IPS-18a (cell line): ENCODE results near the gene PRKAR2B.
"Not testable (repeated sequence)": the region's sequence is repeated elsewhere in the genome, so short reads cannot be mapped to it uniquely, and the experiment has no call there.

ENCODE experiments used
- H3K27ac ChIP-seq: one replicate; pipeline ENCODE4 v1.5.1; 2013; ENCODE audit warnings: low read length
- H3K27me3 ChIP-seq: one replicate; pipeline ENCODE4 v1.6.1; 2013; ENCODE audit warnings: mild to moderate bottlenecking, low read length; ENCODE audit not compliant: control insufficient read depth, insufficient read depth
- H3K36me3 ChIP-seq: one replicate; pipeline ENCODE4 v1.6.1; 2013; ENCODE audit warnings: low read depth, low read length; ENCODE audit not compliant: control insufficient read depth
- H3K4me1 ChIP-seq: one replicate; pipeline ENCODE4 v1.6.1; 2013; ENCODE audit warnings: low read depth, low read length; ENCODE audit not compliant: control insufficient read depth
- H3K4me3 ChIP-seq: one replicate; pipeline ENCODE4 v1.5.1; 2013; ENCODE audit warnings: low read length
- H3K9ac ChIP-seq: one replicate; pipeline ENCODE4 v1.6.1; 2013; ENCODE audit warnings: mild to moderate bottlenecking, low read length, moderate library complexity
- H3K9me3 ChIP-seq: one replicate; pipeline ENCODE4 v1.6.1; 2013; ENCODE audit warnings: low read depth, low read length; ENCODE audit not compliant: control insufficient read depth

PRKAR2B gene

DNA sequence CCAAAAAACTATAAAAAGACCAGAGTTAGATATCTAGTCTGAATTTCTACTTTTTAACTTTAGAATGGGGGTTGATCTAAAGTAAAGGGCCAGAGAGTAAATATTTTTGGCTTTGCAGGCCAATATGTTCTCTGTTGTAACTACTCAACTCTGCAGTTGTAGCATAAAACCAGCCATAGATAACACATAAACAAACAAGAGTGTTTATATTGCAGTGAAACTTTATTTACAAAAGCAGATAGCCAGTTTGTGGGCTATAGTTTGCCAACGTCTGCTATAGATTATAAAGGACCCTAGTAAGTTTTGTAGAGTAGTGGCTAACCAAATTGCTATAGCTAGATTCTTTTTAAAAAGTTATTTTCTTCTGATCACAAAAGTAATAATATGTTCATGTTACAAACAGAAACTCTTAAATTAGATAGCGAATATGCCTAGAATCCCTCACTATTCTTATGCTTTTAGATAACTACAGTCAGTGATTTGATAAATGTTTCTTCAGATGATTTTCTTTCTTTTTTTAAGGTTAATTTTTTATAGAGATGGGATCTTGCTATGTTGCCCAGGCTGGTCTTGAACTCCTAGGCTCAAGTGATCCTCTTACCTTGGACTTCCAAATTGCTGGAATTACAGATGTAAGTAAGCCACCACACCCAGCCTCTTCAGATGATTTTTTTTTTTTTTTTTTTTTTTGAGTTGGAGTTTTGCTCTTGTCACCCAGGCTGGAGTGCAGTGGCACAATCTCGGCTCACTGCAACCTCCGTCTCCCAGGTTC lies 100.7 kb downstream of the PRKAR2B start:
- H3K36me3 ChIP-seq: no peaks in the 10 kb centered on the region
- H3K27ac ChIP-seq: no peak overlapping the region
- H3K4me1 ChIP-seq: peaks cover 7% of the 10 kb centered on the region
- no peak overlapping the region for H3K4me3 ChIP-seq
- no peak overlapping the region for H3K9ac ChIP-seq
- no peaks in the 10 kb centered on the region for H3K9me3 ChIP-seq
- no peaks in the 10 kb centered on the region for H3K27me3 ChIP-seq

DNA sequence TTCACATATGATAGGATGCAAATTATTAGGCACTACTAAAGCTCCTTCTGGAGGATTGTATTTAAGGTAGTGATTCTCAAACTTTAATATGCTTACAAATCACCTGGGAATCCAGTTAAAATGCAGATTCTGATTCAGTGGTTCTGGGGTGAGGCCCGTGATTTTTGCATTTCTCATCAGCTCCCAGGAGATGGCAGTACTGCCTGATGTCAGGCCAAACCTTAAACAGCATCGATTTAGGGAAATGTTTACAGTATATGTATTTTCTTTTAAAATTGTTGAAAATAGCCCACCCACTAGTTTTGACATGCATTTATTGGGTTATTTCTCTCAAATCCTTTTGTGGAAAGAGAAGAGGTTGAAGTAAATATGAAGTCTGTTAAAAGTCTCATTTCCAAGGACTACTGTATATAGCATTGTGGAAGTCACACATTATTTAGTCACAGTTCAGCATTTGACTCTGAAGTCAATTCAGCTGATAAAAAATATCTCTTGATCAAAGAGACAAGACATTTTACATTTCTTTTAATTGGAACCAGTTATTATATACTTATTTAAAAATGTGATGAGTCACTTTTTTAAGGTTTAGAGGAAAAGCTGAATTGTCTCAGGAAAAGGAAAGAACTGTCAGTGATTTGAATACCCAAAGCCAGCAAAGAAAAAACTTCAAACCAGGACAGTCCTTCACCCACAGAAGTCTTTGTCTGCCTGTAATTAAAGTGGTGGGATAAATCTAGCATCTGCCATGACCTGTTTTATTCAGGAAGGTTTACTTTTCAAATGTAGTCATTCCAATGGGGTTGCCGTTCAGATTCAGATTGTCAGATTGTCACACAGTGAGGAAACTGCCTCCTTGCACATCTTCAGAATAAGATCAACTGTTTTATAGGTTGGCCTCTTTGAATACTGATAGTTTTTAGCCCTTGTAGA lies 103.2 kb downstream of the PRKAR2B start:
- Histone ChIP-seq H3K4me3 (no peak overlapping the region), H3K27ac (no peak overlapping the region), H3K4me1 (peaks cover 7% of the 10 kb centered on the region), H3K27me3 (no peaks in the 10 kb centered on the region), H3K9ac (no peak overlapping the region), H3K36me3 (no peaks in the 10 kb centered on the region), H3K9me3 (no peaks in the 10 kb centered on the region)

DNA sequence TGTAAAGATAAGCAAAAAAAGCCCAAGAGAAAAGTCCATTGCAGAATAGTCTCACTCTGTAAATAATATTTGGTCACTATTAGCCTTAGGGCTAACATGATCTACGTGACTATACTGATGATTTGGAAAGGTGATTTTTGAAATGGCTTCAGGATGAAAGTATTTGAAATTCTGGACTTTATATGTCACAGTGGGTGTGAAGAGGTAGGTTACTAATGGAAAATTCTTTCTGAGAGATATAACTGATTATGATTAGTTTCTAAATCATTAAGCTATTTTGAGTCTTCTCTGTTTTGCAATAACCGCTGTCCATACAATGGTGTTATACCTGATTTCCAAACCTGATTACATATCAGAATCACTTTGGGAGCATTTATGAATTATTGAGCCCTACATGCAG lies 104.2 kb downstream of the PRKAR2B start:
- H3K27ac ChIP-seq: no peak overlapping the region
- no peak overlapping the region for H3K9ac ChIP-seq
- H3K36me3 ChIP-seq: no peaks in the 10 kb centered on the region
- H3K4me1 ChIP-seq: peaks cover 7% of the 10 kb centered on the region
- H3K27me3 ChIP-seq: no peaks in the 10 kb centered on the region
- H3K4me3 ChIP-seq: no peak overlapping the region
- H3K9me3 ChIP-seq: no peaks in the 10 kb centered on the region

DNA sequence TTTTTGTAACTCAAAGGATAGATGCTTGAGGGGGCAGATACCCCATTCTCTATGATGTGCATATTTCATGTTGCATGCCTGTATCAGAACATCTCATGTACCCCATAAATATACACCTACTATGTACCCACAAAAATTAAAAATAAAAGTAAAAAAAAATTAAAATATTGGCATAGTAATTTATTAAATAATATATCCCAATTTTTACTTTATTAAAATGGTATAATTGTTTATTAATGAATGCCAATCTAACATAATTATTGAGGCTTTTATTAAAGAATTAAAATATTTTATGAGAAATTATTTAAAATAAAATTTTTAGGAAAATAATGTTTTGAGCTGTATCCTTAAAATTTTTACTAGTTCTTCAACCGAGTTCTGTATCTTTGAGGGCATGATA lies 105.4 kb downstream of the PRKAR2B start:
- Histone ChIP-seq H3K27ac (no peak overlapping the region), H3K4me3 (no peak overlapping the region)

DNA sequence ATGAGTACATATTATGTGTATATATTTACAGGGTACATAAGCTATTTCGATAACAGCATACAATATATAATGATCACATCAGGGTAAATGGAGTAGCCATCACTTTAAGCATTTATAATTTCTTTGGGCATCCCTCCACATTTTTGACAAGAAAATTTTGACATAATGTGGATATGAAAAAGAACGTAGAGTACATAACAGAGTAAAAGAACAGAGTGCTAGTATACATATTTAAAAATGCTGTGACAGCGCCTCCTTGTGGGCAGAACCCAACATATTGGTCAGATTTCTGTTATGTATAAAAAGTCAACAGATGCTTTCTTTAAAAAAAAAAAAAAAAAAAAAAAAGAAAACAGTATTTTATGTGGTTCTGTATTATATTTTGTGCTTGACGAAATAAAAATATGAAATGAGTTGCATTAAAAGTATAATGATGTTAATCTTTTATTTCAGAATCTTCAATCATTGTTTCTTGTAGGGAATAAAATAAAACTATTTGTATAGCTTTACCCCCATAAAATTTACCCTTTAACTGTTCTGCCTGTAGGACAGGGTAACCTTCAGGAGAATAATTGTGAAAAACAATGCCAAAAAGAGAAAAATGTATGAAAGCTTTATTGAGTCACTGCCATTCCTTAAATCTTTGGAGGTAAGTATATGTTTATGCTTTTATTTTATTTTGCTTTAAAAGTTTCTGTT lies 106.0 kb downstream of the PRKAR2B start:
- Histone ChIP-seq H3K27me3 (no peaks in the 10 kb centered on the region), H3K27ac (no peak overlapping the region), H3K9me3 (no peaks in the 10 kb centered on the region), H3K36me3 (no peaks in the 10 kb centered on the region), H3K9ac (no peak overlapping the region), H3K4me3 (no peak overlapping the region), H3K4me1 (peaks cover 7% of the 10 kb centered on the region)

More for the DNA sequence above, 105.4 kb downstream of the PRKAR2B start:
- Histone ChIP-seq H3K9me3 (no peaks in the 10 kb centered on the region), H3K4me1 (peaks cover 7% of the 10 kb centered on the region), H3K9ac (no peak overlapping the region), H3K36me3 (no peaks in the 10 kb centered on the region), H3K27me3 (no peaks in the 10 kb centered on the region)

DNA sequence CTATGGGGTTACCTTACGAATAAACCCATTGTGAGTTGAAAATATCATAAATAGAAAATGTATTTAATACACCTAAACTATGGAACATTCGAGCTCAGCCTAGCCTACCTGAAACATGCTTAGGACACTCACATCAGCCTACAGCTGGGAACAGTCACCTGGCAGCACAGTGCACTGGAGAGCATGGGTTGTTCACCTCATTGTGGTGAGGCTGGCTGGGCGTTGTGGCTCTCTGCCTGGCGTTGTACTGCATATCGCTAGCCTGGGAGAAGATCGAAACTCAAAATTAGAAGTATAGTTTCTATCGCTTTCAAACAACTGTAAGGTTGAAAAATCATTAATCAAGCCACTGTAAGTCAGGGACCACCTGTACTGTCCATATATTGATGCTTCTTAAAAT lies 107.0 kb downstream of the PRKAR2B start:
- Histone ChIP-seq H3K4me1 (peaks cover 7% of the 10 kb centered on the region), H3K36me3 (no peaks in the 10 kb centered on the region), H3K27me3 (no peaks in the 10 kb centered on the region), H3K9ac (no peak overlapping the region), H3K9me3 (no peaks in the 10 kb centered on the region), H3K4me3 (no peak overlapping the region), H3K27ac (no peak overlapping the region)

DNA sequence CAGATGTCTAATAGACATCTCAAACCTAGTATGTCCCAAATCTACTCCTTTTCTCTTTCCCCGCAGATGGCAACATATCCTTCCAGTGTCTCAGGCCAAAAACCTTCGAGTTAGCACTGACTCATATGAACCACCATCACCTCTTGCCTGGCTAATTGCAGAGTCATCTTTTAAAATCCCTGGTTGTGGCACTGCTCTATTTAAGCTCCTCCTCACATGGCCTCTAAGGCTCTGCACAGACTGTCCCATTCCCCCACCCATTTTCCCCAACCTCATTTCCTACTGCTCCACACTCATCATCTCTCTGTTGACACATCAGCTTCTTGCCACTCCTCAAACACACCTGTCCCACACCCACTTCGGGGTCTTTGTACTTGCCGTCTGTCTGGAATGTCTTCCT lies 107.5 kb downstream of the PRKAR2B start:
- Histone ChIP-seq H3K36me3 (no peaks in the 10 kb centered on the region), H3K27ac (no peak overlapping the region), H3K9ac (no peak overlapping the region), H3K4me1 (peaks cover 7% of the 10 kb centered on the region), H3K27me3 (no peaks in the 10 kb centered on the region), H3K9me3 (no peaks in the 10 kb centered on the region), H3K4me3 (no peak overlapping the region)

DNA sequence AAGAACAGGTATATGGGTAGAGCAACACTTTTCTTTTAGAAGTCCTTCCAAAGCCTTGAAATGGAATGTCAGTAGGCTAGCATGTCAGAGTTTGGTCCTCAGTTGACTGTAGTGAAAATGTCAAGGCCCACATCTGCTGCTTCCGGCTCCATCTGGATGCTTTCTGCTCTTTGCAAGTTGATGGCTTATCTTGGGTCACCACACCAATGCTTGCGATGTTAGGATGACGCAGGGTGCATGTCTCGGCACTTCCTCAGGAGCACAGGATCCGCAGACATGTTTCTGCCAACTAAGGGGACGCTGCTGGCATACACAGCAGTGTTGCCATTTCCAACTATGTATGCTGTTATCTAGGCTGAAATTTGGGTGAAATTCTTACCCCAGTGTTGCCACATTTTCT lies 110.3 kb downstream of the PRKAR2B start:
- Histone ChIP-seq H3K4me1 (no peaks in the 10 kb centered on the region), H3K4me3 (no peak overlapping the region), H3K9ac (no peak overlapping the region)

DNA sequence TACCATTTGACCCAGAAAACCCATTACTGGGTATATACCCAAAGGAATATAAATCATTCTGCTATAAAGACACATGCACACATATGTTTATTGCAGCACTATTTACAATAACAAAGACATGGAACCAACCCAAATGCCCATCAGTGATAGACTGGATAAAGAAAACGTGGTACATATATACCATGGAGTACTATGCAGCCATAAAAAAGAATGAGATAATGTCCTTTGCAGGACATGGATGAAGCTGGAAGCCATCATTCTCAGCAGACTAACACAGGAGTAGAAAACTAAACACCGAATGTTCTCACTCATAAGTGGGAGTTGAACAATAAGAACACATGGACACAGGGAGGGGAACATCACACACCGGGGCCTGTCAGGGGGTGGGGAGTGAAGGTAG lies 111.2 kb downstream of the PRKAR2B start:
- not testable (repeated sequence) for H3K27ac ChIP-seq, H3K36me3 ChIP-seq, H3K9ac ChIP-seq, H3K9me3 ChIP-seq, H3K27me3 ChIP-seq, H3K4me3 ChIP-seq, H3K4me1 ChIP-seq

More for the DNA sequence above, 110.3 kb downstream of the PRKAR2B start:
- Histone ChIP-seq H3K9me3 (no peaks in the 10 kb centered on the region), H3K27me3 (no peaks in the 10 kb centered on the region), H3K27ac (no peak overlapping the region), H3K36me3 (no peaks in the 10 kb centered on the region)

DNA sequence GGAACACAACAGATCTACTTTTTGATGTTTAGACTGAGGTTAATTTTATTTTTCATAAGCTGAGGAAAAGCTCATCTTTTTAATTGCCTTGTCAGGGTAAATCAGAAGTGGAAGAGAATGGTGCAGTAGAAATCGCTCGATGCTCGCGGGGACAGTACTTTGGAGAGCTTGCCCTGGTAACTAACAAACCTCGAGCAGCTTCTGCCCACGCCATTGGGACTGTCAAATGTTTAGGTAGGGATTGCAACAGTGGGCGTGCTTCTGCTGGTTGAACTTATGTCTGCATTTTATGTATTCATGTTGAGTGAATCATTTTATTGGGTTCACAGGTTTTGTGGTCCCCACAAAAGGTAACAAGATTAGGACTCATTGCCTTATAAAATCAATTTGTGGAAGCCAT lies 112.6 kb downstream of the PRKAR2B start:
- Histone ChIP-seq H3K4me1 (no peaks in the 10 kb centered on the region), H3K27me3 (no peaks in the 10 kb centered on the region), H3K9ac (no peak overlapping the region), H3K27ac (no peak overlapping the region), H3K36me3 (no peaks in the 10 kb centered on the region), H3K4me3 (no peak overlapping the region), H3K9me3 (no peaks in the 10 kb centered on the region)

DNA sequence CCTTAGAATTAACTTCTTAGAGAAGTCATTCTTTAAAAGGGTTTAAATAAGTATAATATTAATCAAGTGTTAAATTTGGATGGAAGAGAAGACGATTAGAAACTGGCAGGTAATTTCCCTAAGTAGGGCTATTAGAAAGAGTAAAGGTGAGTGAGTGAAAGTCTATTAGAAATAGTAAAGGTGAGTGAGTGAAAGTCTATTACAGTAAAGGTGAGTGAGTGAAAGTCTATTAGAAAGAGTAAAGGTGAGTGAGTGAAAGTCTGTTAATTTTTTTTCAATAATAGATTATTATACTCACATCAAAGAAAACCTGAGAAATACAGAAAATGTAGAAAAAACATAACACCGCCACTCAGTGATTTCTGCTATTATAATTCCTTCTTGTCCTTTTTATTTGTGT lies 113.5 kb downstream of the PRKAR2B start:
- H3K9me3 ChIP-seq: no peaks in the 10 kb centered on the region
- H3K4me3 ChIP-seq: no peak overlapping the region
- H3K27ac ChIP-seq: no peak overlapping the region
- no peaks in the 10 kb centered on the region for H3K36me3 ChIP-seq
- H3K4me1 ChIP-seq: no peaks in the 10 kb centered on the region
- H3K9ac ChIP-seq: no peak overlapping the region
- H3K27me3 ChIP-seq: no peaks in the 10 kb centered on the region
